Ascending aorta (tissue), 2 donors: ENCODE data around the gene CMIP. TPM values are rescaled to one million over a fixed set of nuclear protein-coding genes. Genes with fewer than 3 reads are reported as not detected.

Experiments
- DNase-seq, 2 donors: peaks; one replicate each; pipeline ENCODE4 v3.0.0-alpha.2; 2019; ENCODE audit warnings: low spot score in 2 of 2
- H3K27ac ChIP-seq, 2 donors: fragments of 200-600 bp; sonication (generic); one replicate each; pipeline ENCODE4 v1.5.1; 2016 to 2017; ENCODE audit warnings: mild to moderate bottlenecking in 1 of 2
- H3K27me3 ChIP-seq: fragments of 200-600 bp; sonication (generic); one replicate; pipeline ENCODE4 v1.5.1; 2017
- H3K36me3 ChIP-seq, 2 donors: fragments of 200-600 bp; sonication (generic); one replicate each; pipeline ENCODE4 v1.5.1; 2016
- H3K4me1 ChIP-seq, 2 donors: fragments of 200-600 bp; sonication (generic); one replicate each; pipeline ENCODE4 v1.5.1; 2016 to 2017; ENCODE audit warnings: mild to moderate bottlenecking in 1 of 2
- H3K4me3 ChIP-seq, 2 donors: fragments of 200-600 bp; sonication (generic); one replicate each; pipeline ENCODE4 v1.5.1; 2016 to 2017; ENCODE audit warnings: mild to moderate bottlenecking in 1 of 2
- H3K9me3 ChIP-seq, 2 donors: fragments of 200-600 bp; sonication (generic); one replicate each; pipeline ENCODE4 v1.5.1; 2016
- CTCF ChIP-seq, 3 experiments: fragments of 200-600 bp in 2 of 3; fragments of 450-650 bp in 1 of 3; sonication (generic) in 2 of 3; IDR thresholded peaks; one replicate each; pipeline ENCODE4 v1.5.1; 2016 to 2019; ENCODE audit warnings: antibody characterized with exemption in 3 of 3, mild to moderate bottlenecking in 1 of 3, moderate library complexity in 1 of 3
- intact Hi-C: fragments of 100-400 bp; cut with DNase I; formaldehyde crosslinking; loops from one replicate; pipeline ENCODE4 v1.15.1; 2023
- total RNA-seq: library from RNA; depleted of rRNA; stranded (reverse); fragments of >200 nt; gene quantifications from one replicate; pipeline ENCODE4 v1.1.0, GENCODE V29; 2016

Gene CMIP
- total RNA-seq, 1 donor from 2014 or later = 110 TPM

- Histone ChIP-seq H3K4me3 (no peak overlapping the region), H3K27ac (no peak overlapping the region), H3K27me3 (no peaks in the 10 kb centered on the region), H3K9me3 (no peaks in the 10 kb centered on the region), H3K36me3 (no peaks in the 10 kb centered on the region), H3K4me1 (peaks cover 0 to 5% of the 10 kb centered on the region in 2 donors)
- TF ChIP-seq CTCF (IDR thresholded peaks at IDR 0.05) = no peak
- DNase-seq = no peak
- intact Hi-C loops = no loop called here
These were observed 119.9 kb downstream of the CMIP start for GRCh38 chr16:81564421-81564911.

GRCh38 chr16:81565321-81566028, 120.9 kb downstream of the CMIP start:
- Histone ChIP-seq H3K27me3 (no peaks in the 10 kb centered on the region), H3K4me3 (no peak overlapping the region), H3K4me1 (peaks cover 0 to 5% of the 10 kb centered on the region in 2 donors), H3K9me3 (no peaks in the 10 kb centered on the region), H3K27ac (no peak overlapping the region), H3K36me3 (no peaks in the 10 kb centered on the region)
- TF ChIP-seq CTCF (IDR thresholded peaks at IDR 0.05) = no peak
- intact Hi-C loops = no loop called here
- no peak for DNase-seq

- Histone ChIP-seq H3K27ac (no peak overlapping the region), H3K27me3 (no peaks in the 10 kb centered on the region), H3K9me3 (no peaks in the 10 kb centered on the region), H3K4me3 (no peak overlapping the region), H3K36me3 (no peaks in the 10 kb centered on the region), H3K4me1 (peaks cover 0 to 5% of the 10 kb centered on the region in 2 donors)
- DNase-seq = no peak
- intact Hi-C loops = no loop called here
- TF ChIP-seq CTCF (IDR thresholded peaks at IDR 0.05) = no peak
These were observed 121.7 kb downstream of the CMIP start for GRCh38 chr16:81566086-81567007.

- Histone ChIP-seq H3K4me3 (no peak overlapping the region), H3K4me1 (peaks cover 0 to 5% of the 10 kb centered on the region in 2 donors), H3K27me3 (no peaks in the 10 kb centered on the region), H3K36me3 (no peaks in the 10 kb centered on the region), H3K27ac (no peak overlapping the region), H3K9me3 (no peaks in the 10 kb centered on the region)
- intact Hi-C loops = no loop called here
- no peak for TF ChIP-seq CTCF (IDR thresholded peaks at IDR 0.05)
- no peak for DNase-seq
These were observed 122.5 kb downstream of the CMIP start for GRCh38 chr16:81567087-81567486.

- no peaks in the 10 kb centered on the region for H3K9me3 ChIP-seq
- H3K36me3 ChIP-seq = no peaks in the 10 kb centered on the region
- peak; percentile 23 to 73 for DNase-seq
- peaks cover 0 to 5% of the 10 kb centered on the region in 2 donors for H3K4me1 ChIP-seq
- TF ChIP-seq CTCF (IDR thresholded peaks at IDR 0.05) = no peak
- no peaks in the 10 kb centered on the region for H3K27me3 ChIP-seq
- intact Hi-C loops = no loop called here
- no peak overlapping the region for H3K27ac ChIP-seq
- H3K4me3 ChIP-seq = no peak overlapping the region
These were observed 123.6 kb downstream of the CMIP start for GRCh38 chr16:81567987-81568748.
